ENCODE results near the gene MACROH2A1.

GRCh38 chr5:135343413-135343812, 55.6 kb downstream of the MACROH2A1 start:
- no peak for TF ChIP-seq CTCF (IDR thresholded peaks at IDR 0.05)
- no peak for TF ChIP-seq POLR2A (IDR thresholded peaks at IDR 0.05)

Data from vagina (tissue), 2 donors.